ENCODE data around the gene RAB11B. TPM values are rescaled to one million over a fixed set of nuclear protein-coding genes. Genes with fewer than 3 reads are reported as not detected.
"Not testable (repeated sequence)": the region's sequence is repeated elsewhere in the genome, so short reads cannot be mapped to it uniquely, and the experiment has no call there.

Gene RAB11B
- total RNA-seq, 1 donor from 2014 or later: 71.9 TPM

- DNase-seq (ENCODE audit: extremely low read depth, low read depth, low spot score): no peak
These were observed 19.8 kb upstream of the RAB11B start for GRCh38 chr19:8370176-8371010.

- no peak for DNase-seq (ENCODE audit: extremely low read depth, low read depth, low spot score)
These were observed 19.0 kb upstream of the RAB11B start for GRCh38 chr19:8371011-8371804.

DNA sequence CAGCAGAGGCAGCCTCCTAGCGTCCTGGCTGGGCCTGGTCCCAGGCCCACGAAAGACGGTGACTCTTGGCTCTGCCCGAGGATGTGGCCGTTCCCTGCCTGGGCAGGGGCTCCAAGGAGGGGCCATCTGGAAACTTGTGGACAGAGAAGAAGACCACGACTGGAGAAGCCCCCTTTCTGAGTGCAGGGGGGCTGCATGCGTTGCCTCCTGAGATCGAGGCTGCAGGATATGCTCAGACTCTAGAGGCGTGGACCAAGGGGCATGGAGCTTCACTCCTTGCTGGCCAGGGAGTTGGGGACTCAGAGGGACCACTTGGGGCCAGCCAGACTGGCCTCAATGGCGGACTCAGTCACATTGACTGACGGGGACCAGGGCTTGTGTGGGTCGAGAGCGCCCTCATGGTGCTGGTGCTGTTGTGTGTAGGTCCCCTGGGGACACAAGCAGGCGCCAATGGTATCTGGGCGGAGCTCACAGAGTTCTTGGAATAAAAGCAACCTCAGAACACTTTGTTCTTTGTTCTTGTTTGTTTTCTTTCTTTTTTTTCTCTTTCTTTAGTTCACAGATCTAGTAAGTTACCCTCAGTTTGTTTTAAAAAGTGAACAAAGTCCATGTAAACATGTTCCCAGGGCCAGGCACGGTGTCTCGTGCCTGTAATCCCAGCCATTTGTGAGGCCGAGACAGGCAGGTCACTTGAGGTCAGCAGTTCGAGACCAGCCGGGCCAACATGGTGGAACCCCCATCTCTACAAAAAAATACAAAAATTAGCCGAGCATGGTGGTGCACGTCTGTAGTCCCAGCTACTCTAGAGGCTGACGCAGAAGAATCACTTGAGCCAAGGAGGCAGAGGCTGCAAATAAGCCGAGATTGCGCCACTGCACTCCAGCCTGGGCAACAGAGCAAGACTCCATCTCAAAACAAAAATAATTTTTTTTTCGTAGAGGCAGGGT, 16.0 kb upstream of the RAB11B start:
- DNase-seq (ENCODE audit: extremely low read depth, low read depth, low spot score): no peak

DNA sequence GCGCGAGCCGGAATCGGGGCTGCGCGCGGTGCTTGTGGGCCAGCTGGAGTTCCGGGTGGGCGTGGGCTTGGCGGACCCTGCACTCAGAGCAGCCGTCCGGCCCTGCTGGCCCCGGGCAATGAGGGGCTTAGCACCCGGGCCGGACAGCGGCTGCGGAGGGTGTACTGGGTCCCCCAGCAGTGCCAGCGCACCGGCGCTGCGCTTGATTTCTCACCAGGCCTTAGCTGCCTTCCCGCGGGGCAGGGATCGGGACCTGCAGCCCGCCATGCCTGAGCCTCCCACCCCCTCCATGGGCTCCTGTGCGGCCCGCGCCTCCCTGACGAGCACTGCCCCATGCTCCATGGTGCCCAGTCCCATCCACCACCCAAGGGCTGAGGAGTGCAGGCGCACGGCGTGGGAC, 14.4 kb upstream of the RAB11B start:
- not testable (repeated sequence) for DNase-seq (ENCODE audit: extremely low read depth, low read depth, low spot score)

- DNase-seq (ENCODE audit: extremely low read depth, low read depth, low spot score): not testable (repeated sequence)
These were observed 13.7 kb upstream of the RAB11B start for GRCh38 chr19:8376373-8376974.

- DNase-seq (ENCODE audit: extremely low read depth, low read depth, low spot score): no peak
These were observed 12.6 kb upstream of the RAB11B start for GRCh38 chr19:8377598-8377997.

- not testable (repeated sequence) for DNase-seq (ENCODE audit: extremely low read depth, low read depth, low spot score)
These were observed 10.8 kb upstream of the RAB11B start for GRCh38 chr19:8379156-8379891.

- not testable (repeated sequence) for DNase-seq (ENCODE audit: extremely low read depth, low read depth, low spot score)
These were observed 5.6 kb upstream of the RAB11B start for GRCh38 chr19:8384569-8384968.

DNA sequence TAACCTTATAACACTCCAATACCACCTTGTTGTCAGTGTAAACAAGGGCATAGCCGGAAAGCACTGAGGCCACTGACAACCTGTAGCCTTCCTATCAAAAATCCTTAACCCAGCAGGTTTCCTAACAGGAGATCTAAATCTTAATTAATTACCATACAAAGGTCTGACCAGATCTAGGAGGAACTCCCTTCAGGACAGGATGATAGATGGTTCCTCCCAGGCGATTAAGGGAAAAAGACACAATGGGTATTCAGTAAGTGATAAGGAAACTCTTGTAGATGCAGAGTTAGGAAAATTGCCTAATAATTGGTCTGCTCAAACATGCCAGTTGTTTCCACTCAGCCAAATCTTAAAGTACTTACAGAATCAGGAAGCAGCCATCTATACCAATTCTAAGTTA, 5.1 kb upstream of the RAB11B start:
- not testable (repeated sequence) for DNase-seq (ENCODE audit: extremely low read depth, low read depth, low spot score)

- DNase-seq (ENCODE audit: extremely low read depth, low read depth, low spot score): not testable (repeated sequence)
These were observed 4.6 kb upstream of the RAB11B start for GRCh38 chr19:8385566-8385965.

GRCh38 chr19:8386419-8386818, 3.7 kb upstream of the RAB11B start:
- DNase-seq (ENCODE audit: extremely low read depth, low read depth, low spot score): not testable (repeated sequence)

DNA sequence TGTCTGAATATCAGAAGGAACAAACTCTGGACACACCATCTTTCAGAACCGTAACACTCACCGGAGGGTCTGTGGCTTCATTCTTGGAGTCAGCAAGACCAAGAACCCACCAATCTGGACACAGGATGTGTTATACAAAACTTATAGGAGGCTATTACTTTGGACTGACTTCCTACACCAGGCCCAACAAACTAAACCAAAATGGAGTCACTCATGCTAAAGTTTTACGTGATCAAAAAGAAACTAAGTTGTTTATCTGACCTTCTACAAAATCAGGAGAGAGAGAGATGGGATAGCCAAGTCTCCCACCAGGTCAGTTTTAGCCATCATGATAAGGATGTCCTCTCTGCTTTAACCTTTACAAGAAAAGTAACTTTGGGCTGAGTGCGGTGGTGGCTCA, 3.2 kb upstream of the RAB11B start:
- DNase-seq (ENCODE audit: extremely low read depth, low read depth, low spot score): no peak

DNA sequence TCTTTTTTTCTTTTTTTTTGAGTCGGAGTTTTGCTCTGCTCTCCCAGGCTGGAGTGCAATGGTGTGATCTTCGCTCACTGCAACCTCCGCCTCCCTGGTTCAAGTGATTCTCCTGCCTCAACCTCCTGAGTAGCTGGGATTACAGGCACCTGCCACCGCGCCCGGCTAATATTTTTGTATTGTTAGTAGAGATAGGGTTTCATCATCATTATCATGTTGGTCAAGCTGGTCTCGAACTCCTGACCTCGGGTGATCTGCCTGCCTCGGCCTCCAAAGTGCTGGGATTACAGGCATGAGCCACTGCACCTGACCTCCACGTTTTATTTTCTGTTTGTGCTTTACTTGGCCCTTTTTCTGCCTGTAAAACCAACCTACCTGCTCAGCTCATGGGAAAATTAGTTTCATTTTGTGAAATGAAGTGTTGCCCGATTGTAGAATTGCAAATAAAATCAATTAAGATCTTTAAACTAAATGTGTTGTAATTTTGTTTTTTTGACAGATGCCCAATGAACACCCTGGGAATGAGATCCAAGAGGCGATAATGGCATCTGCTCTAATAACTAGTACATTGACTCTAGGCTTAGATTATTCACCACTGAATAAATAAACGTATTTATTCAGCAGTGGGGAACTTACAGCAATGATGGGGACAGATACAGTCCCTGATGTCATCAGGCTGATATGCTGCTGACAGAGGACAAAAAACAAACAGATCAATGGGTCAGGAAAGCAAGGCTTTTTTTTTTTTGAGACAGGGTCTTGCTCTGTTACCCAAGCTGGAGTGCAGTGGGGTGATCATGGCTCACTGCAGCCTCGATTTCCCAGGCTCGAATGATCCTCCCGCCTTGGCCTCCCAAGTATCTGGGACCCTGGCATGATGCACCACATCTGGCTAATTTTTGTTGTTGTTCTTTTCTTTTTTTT, 2.2 kb upstream of the RAB11B start:
- no peak for DNase-seq (ENCODE audit: extremely low read depth, low read depth, low spot score)

- no peak for DNase-seq (ENCODE audit: extremely low read depth, low read depth, low spot score)
These were observed 1.6 kb upstream of the RAB11B start for GRCh38 chr19:8388612-8388958.

DNA sequence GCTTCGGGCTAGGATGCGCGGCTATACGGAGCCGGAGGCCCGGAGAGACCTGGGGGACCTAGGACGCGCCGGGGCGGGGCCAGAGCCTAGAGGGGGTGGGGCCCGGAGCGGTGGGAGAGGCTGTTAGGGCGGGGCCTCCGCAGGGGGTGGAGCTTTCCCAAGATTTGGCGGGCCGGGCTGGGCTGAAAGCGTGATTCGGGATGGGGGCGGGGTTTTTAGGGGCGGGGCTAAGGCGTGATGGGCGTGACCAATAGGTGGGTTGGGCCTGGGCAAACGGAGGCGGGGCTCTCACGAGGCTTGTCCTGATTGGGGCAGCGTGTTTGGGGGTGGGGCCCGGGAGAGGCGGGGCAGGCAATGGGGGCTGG, 439 bp downstream of the RAB11B start:
- DNase-seq (ENCODE audit: extremely low read depth, low read depth, low spot score): peak; percentile 58

DNA sequence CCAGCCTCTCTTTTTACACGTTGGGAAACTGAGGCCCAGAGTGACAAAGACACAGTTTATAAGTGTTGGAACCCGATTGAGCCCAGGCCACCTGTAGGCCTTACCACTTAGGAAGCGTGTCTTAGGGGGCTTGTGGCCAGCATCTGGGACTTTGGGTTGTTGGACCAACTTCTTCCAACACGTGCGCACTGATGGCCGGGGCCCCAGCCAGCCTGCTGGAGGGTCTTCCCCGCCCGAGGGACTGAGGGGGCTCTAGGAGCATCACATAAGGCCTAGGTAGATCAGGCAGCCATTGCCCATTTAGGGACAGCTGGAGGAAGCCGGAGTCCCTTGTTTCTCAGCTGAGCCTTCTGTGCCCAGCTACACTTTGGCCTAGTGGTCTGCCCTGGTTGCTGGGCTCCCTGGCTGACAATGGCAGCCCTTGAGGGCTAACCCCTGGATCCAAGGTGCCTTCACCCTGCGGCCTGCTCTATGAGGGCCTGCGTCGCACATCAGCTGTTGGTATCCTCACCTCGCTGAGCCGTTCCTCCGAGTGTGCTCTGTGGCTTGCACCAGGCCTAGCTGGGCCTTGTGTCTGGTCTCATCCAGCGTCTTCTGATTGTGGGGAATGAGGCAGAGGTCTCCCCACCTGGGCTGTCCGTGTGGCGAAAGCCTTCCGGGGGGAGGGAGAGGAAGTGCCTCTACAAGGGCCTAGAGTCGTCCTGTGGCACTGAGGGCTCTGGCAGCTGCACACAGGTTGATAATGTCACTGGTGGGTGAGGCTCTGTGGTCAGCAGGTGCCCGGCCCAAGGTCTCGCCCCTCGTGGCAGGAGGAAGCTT, 1.2 kb downstream of the RAB11B start:
- DNase-seq (ENCODE audit: extremely low read depth, low read depth, low spot score): no peak

DNA sequence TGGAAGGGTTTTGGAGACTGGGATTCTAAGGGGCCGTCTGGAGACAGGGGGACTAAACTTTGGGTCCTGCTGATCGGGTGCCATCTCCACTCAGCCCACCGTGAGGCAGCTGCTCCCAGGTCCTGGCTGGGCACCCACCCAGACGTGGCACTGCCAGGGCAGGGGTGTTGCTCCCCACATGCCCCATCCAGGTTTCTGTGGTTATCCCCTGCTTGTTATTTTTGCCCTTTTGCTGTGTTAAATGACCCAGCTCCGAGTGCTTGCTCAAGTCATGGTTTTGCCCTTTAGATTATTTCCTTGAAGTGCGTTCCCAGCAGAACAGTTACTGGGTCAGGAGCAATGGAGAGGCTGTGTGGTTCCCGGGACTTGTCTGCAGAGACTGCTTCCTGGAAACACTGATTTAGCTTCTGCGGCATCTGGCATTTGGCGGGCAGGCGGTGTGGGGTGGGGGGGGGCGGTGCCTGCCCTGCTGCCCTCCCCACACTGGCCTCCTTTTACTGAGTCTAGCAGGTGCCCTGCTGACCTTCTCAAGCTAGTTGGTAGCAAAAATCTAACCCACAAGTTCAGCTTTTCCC, 1.9 kb downstream of the RAB11B start:
- no peak for DNase-seq (ENCODE audit: extremely low read depth, low read depth, low spot score)
